Stimulated activated CD8-positive, alpha-beta memory T cell treated with anti-CD3 and anti-CD28 coated beads, Interleukin-4, amount 100 ng/mL, for 24 hours (primary cell): ENCODE results near the gene CRELD1.
A peak's percentile ranks its signal among the peaks of the same experiment; 100 is the strongest.

Experiments
- DNase-seq: peaks from one replicate; pipeline ENCODE4 v3.0.0-alpha.2; 2020; ENCODE audit warnings: low read depth

The CRELD1 gene

GRCh38 chr3:9903904-9904303, 29.7 kb upstream of the CRELD1 start:
- DNase-seq = no peak

GRCh38 chr3:9906480-9906879, 27.2 kb upstream of the CRELD1 start:
- no peak for DNase-seq

DNA sequence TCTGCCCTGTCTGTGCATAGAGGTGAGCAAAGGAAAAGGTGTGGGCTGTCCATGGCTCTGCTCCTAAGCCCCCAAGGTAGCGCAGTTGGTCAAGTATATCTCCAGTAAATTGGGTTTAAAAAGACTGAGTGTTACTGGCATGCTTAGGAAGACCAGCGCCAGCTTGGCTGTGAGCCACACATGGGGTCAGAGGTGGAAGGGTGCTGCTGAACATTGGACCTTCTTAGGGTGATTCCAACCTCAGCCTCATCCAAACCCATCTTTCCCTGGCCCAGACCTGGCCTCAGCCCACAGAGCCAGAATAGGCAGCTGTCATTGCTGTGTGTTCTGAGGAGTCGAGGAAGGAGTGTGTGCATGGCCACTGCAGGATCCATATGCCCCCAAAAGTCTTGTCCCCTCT, 25.3 kb upstream of the CRELD1 start:
- DNase-seq = no peak

- DNase-seq = no peak
These were observed 24.2 kb upstream of the CRELD1 start for GRCh38 chr3:9909221-9910013.

DNA sequence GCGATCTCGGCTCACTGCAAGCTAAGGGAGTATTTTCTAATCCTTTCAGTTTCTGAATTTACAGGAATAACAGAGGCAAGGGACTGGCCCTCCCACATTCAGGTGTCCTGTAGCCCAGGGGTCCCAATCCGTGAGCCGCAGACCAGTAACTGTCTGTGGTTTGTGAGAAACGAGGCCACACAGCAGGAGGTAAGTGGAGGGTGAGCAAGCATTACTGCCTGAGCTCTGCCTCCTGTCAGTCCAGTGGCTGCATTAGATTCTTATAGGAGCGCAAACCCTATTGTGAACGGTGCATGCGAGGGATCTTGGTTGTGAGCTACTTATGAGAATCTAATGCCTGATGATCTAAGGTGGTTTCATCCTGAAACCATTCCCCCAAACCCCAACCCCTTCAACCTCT, 21.8 kb upstream of the CRELD1 start:
- DNase-seq = no peak

DNA sequence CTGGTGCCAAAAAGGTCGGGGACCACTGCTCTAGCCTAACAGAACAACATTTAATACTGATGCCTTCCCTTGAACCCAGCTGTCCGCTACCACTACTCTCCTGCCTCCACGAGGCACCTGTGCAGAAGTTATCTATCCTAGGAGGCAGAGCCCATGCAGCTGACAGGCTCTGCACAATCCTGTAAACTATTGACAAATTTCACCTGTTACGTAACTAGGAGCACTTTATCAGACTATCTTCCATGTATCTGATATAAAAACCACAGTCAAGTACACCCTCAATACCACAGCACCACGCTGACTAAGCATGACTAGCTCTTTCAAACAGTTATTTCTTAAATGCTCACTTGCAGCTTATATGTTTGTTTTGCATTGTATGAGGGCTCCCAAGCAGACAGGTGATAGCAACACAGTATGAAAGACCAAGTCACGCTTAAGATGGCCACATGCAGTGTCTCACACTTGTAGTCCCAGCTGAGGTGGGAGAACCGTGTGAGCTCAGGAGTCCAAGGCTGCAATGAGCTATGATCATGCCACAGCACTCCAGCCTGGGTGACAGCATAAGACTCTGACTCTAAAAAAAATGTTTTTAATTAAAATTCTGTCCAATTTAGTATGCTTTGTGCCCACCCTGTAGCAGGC, 21.2 kb upstream of the CRELD1 start:
- DNase-seq = no peak

GRCh38 chr3:9913601-9914000, 20.0 kb upstream of the CRELD1 start:
- DNase-seq = no peak

GRCh38 chr3:9914011-9914410, 19.6 kb upstream of the CRELD1 start:
- DNase-seq = no peak

DNA sequence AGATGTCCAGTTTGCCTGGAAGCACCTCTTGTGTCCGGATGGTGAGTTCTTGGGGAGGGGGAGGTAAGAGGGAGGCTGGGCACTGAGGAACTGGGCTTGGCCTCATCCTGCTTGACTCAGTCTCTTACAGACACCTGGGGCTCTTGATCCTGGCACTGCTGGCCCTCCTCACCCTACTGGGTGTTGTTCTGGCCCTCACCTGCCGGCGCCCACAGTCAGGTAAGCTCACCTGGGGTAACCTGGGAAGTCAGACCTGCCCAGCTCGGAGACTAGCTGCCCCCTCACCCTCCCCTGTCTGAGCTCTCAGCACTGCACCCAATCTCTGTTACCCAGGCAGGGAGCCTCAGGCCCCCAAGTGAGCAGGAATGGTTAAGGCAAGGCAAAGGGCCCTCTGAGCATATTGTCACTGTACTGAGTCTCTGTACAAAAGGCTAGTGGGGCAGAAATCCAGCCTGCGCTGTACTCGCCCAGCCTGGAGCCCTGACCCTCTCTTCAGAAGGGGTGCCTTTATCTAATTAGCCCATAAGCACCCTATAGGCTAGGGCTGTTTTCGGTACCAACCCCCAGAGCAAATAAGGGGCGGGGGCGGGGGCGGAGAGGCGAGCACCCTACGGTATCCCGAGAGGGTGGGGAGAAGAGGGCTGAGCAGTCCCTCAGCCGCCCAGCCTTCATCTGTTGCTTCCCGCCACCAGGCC, 18.9 kb upstream of the CRELD1 start:
- DNase-seq = no peak

DNA sequence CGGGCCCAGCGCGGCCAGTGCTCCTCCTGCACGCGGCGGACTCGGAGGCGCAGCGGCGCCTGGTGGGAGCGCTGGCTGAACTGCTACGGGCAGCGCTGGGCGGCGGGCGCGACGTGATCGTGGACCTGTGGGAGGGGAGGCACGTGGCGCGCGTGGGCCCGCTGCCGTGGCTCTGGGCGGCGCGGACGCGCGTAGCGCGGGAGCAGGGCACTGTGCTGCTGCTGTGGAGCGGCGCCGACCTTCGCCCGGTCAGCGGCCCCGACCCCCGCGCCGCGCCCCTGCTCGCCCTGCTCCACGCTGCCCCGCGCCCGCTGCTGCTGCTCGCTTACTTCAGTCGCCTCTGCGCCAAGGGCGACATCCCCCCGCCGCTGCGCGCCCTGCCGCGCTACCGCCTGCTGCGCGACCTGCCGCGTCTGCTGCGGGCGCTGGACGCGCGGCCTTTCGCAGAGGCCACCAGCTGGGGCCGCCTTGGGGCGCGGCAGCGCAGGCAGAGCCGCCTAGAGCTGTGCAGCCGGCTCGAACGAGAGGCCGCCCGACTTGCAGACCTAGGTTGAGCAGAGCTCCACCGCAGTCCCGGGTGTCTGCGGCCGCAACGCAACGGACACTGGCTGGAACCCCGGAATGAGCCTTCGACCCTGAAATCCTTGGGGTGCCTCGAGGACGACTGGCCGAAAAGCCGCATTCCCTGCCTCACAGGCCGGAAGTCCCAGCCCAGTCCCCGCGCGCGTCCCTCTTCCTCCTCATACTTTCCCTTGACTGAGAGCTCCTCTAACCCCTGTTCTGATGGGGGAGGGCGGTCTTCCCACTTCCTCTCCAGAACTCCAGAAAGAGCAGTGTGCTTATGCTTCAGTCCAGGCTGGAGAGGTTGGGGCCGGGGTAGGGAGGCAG, 18.1 kb upstream of the CRELD1 start:
- DNase-seq = no peak

GRCh38 chr3:9916346-9916733, 17.3 kb upstream of the CRELD1 start:
- no peak for DNase-seq

- DNase-seq = peak; percentile 30
These were observed 16.6 kb upstream of the CRELD1 start, which contains the start of gene IL17RC for GRCh38 chr3:9916734-9917680. Gene IL17RC, plus strand, starts transcription at chr3:9917098. Its CDS starts 218 bp downstream, at chr3:9917316.

DNA sequence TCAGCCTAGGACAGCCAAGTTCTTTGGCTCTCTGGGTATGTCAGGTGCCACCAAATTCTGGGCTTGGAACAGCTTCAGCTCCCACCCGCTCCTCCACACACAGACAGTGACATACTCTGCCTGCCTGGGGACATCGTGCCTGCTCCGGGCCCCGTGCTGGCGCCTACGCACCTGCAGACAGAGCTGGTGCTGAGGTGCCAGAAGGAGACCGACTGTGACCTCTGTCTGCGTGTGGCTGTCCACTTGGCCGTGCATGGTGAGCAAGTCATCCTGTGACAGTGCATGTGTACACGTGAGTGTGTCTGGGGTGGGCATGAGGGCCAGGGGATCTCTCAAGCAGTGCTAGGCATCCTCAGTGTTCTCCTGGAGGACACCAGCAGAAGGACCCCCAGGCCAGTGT, 15.8 kb upstream of the CRELD1 start:
- no peak for DNase-seq

- DNase-seq = no peak
These were observed 15.2 kb upstream of the CRELD1 start for GRCh38 chr3:9918261-9919038.

- no peak for DNase-seq
These were observed 5.5 kb upstream of the CRELD1 start for GRCh38 chr3:9928158-9928557.

DNA sequence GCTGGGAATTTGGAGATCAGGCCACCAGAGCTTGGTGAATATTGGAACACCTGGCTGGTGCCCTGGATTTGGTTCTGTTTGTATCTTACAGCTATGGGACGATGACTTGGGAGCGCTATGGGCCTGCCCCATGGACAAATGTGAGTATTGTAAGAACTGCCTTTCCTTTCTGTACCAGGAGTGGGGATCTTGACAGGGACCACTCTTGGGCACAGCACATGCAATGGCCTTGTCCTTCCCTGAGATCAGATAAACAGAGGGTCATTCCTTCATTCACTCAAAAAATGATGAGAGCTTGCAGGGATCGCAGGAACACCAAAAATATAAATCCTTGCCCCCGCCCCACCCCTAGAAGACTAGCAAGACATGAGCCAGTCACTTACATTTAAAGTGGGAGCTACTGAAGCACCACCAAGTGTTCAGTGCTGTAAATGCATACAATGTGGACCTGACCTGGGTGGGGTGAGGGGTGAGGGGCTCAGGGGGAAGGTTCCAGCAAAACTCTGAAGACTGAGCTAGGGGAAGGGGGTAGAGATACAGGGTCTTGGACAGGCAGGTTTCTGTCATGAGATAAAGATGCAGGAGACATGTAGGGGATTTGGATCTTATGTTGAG, 2.7 kb upstream of the CRELD1 start:
- DNase-seq = no peak

GRCh38 chr3:9932535-9932842, 1.1 kb upstream of the CRELD1 start:
- DNase-seq = no peak

- peak; percentile 85 for DNase-seq
These were observed 632 bp upstream of the CRELD1 start for GRCh38 chr3:9932843-9933560.

DNA sequence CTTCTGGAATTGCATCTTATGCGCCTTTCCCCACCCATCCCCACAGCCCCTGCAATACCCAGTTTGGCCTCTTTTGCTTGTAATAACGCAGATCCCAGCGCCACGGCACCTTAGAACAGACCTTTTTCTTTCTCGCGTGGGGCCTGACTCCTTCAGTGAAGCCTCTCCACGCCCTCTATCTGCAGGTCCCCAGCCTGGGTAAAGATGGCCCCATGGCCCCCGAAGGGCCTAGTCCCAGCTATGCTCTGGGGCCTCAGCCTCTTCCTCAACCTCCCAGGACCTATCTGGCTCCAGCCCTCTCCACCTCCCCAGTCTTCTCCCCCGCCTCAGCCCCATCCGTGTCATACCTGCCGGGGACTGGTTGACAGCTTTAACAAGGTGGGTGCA, 594 bp downstream of the CRELD1 start:
- no peak for DNase-seq
